ENCODE data around the gene C15orf39. TPM values are rescaled to one million over a fixed set of nuclear protein-coding genes. Genes with fewer than 3 reads are reported as not detected.

C15orf39 gene
- total and polyA plus RNA-seq, 2 experiments from 2014 or later, result 13.4 to 54.1 TPM

DNA sequence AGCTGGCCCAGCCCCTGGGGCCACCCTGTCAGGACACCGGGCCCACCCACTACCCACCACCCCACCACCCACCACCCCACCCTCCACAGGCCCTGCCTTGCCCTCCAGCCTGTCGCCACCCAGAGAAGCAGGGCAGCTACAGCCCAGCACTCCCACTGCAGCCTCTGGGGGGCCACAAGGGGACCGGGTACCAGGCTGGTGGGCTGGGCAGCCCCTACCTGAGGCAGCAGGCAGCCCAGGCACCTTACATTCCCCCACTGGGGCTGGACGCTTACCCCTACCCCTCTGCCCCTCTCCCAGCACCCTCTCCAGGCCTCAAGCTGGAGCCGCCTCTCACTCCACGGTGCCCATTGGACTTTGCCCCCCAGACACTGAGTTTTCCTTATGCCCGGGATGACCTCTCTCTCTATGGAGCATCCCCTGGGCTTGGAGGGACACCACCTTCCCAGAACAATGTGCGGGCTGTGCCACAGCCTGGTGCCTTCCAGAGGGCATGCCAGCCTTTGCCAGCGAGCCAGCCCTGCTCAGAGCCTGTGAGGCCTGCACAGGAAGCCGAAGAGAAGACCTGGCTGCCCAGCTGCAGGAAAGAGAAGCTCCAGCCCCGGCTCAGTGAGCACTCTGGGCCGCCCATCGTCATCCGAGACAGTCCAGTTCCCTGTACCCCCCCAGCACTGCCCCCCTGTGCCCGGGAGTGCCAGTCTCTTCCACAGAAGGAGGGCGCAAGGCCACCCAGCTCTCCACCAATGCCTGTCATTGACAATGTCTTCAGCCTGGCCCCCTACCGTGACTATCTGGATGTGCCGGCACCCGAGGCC is 5.3 kb downstream of the C15orf39 start:
- H3K36me3 ChIP-seq (ENCODE audit: insufficient read depth), result peaks cover 14% of the 10 kb centered on the region; the same call in 1 of the 2 replicates
- peaks cover 14% of the 10 kb centered on the region for H3K27me3 Mint-ChIP-seq (ENCODE audit: insufficient read depth, low read depth, poor library complexity)
- H3K4me1 Mint-ChIP-seq, result peaks cover 25% of the 10 kb centered on the region

More for the DNA sequence above, 5.3 kb downstream of the C15orf39 start:
- ATAC-seq (no peak), DNase-seq (ENCODE audit: low spot score) (no peak)
- Histone ChIP-seq H3K27ac (ENCODE audit: low read depth) (no peak overlapping the region), H3K27me3 (ENCODE audit: insufficient read depth) (no peaks in the 10 kb centered on the region), H3K4me3 (no peak overlapping the region), H3F3A (replicated peaks; ENCODE audit: low read depth) (no peaks in the 10 kb centered on the region), H3K79me2 (replicated peaks; ENCODE audit: insufficient read depth) (peaks cover 71% of the 10 kb centered on the region), H3K4me2 (no peak overlapping the region), H2AFZ (no peak overlapping the region), H3K9me2 (ENCODE audit: insufficient read depth) (no peaks in the 10 kb centered on the region), H4K20me1 (replicated peaks; ENCODE audit: insufficient read depth) (peaks cover 57% of the 10 kb centered on the region), H3K4me1 (ENCODE audit: insufficient read depth) (peaks cover 19% of the 10 kb centered on the region)
- Mint-ChIP-seq H3K4me3 (no peak overlapping the region), H3K36me3 (ENCODE audit: low read depth) (peaks cover 47% of the 10 kb centered on the region), H3K9me3 (no peaks in the 10 kb centered on the region), H3K27ac (no peak overlapping the region)
- TF ChIP-seq POLR2AphosphoS5 (IDR thresholded peaks at IDR 0.05; ENCODE audit: low read depth), result no peak
- no peak for TF ChIP-seq EZH2phosphoT487 (IDR thresholded peaks at IDR 0.05; ENCODE audit: unreplicated experiment)
- TF ChIP-seq, protein P1, sequence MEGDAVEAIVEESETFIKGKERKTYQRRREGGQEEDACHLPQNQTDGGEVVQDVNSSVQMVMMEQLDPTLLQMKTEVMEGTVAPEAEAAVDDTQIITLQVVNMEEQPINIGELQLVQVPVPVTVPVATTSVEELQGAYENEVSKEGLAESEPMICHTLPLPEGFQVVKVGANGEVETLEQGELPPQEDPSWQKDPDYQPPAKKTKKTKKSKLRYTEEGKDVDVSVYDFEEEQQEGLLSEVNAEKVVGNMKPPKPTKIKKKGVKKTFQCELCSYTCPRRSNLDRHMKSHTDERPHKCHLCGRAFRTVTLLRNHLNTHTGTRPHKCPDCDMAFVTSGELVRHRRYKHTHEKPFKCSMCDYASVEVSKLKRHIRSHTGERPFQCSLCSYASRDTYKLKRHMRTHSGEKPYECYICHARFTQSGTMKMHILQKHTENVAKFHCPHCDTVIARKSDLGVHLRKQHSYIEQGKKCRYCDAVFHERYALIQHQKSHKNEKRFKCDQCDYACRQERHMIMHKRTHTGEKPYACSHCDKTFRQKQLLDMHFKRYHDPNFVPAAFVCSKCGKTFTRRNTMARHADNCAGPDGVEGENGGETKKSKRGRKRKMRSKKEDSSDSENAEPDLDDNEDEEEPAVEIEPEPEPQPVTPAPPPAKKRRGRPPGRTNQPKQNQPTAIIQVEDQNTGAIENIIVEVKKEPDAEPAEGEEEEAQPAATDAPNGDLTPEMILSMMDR (conservative IDR thresholded peaks at IDR 0.05; ENCODE audit: low read depth in 2 of 2), result no peak
- TF ChIP-seq NANOG (IDR thresholded peaks at IDR 0.05; ENCODE audit: borderline replicate concordance), result no peak
- TF ChIP-seq, protein P2, sequence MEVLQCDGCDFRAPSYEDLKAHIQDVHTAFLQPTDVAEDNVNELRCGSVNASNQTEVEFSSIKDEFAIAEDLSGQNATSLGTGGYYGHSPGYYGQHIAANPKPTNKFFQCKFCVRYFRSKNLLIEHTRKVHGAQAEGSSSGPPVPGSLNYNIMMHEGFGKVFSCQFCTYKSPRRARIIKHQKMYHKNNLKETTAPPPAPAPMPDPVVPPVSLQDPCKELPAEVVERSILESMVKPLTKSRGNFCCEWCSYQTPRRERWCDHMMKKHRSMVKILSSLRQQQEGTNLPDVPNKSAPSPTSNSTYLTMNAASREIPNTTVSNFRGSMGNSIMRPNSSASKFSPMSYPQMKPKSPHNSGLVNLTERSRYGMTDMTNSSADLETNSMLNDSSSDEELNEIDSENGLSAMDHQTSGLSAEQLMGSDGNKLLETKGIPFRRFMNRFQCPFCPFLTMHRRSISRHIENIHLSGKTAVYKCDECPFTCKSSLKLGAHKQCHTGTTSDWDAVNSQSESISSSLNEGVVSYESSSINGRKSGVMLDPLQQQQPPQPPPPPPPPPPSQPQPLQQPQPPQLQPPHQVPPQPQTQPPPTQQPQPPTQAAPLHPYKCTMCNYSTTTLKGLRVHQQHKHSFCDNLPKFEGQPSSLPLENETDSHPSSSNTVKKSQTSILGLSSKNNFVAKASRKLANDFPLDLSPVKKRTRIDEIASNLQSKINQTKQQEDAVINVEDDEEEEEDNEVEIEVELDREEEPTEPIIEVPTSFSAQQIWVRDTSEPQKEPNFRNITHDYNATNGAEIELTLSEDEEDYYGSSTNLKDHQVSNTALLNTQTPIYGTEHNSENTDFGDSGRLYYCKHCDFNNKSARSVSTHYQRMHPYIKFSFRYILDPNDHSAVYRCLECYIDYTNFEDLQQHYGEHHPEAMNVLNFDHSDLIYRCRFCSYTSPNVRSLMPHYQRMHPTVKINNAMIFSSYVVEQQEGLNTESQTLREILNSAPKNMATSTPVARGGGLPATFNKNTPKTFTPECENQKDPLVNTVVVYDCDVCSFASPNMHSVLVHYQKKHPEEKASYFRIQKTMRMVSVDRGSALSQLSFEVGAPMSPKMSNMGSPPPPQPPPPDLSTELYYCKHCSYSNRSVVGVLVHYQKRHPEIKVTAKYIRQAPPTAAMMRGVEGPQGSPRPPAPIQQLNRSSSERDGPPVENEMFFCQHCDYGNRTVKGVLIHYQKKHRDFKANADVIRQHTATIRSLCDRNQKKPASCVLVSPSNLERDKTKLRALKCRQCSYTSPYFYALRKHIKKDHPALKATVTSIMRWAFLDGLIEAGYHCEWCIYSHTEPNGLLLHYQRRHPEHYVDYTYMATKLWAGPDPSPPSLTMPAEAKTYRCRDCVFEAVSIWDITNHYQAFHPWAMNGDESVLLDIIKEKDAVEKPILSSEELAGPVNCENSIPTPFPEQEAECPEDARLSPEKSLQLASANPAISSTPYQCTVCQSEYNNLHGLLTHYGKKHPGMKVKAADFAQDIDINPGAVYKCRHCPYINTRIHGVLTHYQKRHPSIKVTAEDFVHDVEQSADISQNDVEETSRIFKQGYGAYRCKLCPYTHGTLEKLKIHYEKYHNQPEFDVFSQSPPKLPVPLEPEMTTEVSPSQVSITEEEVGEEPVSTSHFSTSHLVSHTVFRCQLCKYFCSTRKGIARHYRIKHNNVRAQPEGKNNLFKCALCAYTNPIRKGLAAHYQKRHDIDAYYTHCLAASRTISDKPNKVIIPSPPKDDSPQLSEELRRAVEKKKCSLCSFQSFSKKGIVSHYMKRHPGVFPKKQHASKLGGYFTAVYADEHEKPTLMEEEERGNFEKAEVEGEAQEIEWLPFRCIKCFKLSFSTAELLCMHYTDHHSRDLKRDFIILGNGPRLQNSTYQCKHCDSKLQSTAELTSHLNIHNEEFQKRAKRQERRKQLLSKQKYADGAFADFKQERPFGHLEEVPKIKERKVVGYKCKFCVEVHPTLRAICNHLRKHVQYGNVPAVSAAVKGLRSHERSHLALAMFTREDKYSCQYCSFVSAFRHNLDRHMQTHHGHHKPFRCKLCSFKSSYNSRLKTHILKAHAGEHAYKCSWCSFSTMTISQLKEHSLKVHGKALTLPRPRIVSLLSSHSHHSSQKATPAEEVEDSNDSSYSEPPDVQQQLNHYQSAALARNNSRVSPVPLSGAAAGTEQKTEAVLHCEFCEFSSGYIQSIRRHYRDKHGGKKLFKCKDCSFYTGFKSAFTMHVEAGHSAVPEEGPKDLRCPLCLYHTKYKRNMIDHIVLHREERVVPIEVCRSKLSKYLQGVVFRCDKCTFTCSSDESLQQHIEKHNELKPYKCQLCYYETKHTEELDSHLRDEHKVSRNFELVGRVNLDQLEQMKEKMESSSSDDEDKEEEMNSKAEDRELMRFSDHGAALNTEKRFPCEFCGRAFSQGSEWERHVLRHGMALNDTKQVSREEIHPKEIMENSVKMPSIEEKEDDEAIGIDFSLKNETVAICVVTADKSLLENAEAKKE (CRISPR knock-in tag; IDR thresholded peaks at IDR 0.05), result no peak
- TF ChIP-seq, protein P3, sequence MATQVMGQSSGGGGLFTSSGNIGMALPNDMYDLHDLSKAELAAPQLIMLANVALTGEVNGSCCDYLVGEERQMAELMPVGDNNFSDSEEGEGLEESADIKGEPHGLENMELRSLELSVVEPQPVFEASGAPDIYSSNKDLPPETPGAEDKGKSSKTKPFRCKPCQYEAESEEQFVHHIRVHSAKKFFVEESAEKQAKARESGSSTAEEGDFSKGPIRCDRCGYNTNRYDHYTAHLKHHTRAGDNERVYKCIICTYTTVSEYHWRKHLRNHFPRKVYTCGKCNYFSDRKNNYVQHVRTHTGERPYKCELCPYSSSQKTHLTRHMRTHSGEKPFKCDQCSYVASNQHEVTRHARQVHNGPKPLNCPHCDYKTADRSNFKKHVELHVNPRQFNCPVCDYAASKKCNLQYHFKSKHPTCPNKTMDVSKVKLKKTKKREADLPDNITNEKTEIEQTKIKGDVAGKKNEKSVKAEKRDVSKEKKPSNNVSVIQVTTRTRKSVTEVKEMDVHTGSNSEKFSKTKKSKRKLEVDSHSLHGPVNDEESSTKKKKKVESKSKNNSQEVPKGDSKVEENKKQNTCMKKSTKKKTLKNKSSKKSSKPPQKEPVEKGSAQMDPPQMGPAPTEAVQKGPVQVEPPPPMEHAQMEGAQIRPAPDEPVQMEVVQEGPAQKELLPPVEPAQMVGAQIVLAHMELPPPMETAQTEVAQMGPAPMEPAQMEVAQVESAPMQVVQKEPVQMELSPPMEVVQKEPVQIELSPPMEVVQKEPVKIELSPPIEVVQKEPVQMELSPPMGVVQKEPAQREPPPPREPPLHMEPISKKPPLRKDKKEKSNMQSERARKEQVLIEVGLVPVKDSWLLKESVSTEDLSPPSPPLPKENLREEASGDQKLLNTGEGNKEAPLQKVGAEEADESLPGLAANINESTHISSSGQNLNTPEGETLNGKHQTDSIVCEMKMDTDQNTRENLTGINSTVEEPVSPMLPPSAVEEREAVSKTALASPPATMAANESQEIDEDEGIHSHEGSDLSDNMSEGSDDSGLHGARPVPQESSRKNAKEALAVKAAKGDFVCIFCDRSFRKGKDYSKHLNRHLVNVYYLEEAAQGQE (IDR thresholded peaks at IDR 0.05; ENCODE audit: unreplicated experiment), result no peak
- no peak for TF ChIP-seq ZNF114 (CRISPR knock-in tag; IDR thresholded peaks at IDR 0.05)
- TF ChIP-seq JUNB (IDR thresholded peaks at IDR 0.05; ENCODE audit: unreplicated experiment), result no peak
- TF ChIP-seq, protein P4, sequence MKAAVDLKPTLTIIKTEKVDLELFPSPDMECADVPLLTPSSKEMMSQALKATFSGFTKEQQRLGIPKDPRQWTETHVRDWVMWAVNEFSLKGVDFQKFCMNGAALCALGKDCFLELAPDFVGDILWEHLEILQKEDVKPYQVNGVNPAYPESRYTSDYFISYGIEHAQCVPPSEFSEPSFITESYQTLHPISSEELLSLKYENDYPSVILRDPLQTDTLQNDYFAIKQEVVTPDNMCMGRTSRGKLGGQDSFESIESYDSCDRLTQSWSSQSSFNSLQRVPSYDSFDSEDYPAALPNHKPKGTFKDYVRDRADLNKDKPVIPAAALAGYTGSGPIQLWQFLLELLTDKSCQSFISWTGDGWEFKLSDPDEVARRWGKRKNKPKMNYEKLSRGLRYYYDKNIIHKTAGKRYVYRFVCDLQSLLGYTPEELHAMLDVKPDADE (IDR thresholded peaks at IDR 0.05), result no peak
- TF ChIP-seq STAT1 (IDR thresholded peaks at IDR 0.05; ENCODE audit: unreplicated experiment), result no peak
- no peak for TF ChIP-seq CREB1 (CRISPR knock-in tag; IDR thresholded peaks at IDR 0.05; ENCODE audit: low read depth)
- no peak for TF ChIP-seq ZNF331 (CRISPR knock-in tag; IDR thresholded peaks at IDR 0.05; ENCODE audit: low read depth)

Measured in GM23338 (cell line).